ENCODE measurements around the gene CXorf38.

CXorf38 gene

GRCh38 chrX:40581336-40581920, 65.9 kb downstream of the CXorf38 start:
- no peak for DNase-seq (ENCODE audit: low read depth)
- H3K4me3 ChIP-seq (ENCODE audit: low read depth, low read length), result peak overlapping the region; percentile 75
- no peak for TF ChIP-seq CTCF (IDR thresholded peaks at IDR 0.05; ENCODE audit: control insufficient read depth, extremely low read depth, insufficient read depth)

- peak within 1 kb of the TSS; percentile 75 for H3K4me3 ChIP-seq (ENCODE audit: low read depth, low read length)
- no peak for TF ChIP-seq CTCF (IDR thresholded peaks at IDR 0.05; ENCODE audit: control insufficient read depth, extremely low read depth, insufficient read depth)
- peak; percentile 83 for DNase-seq (ENCODE audit: low read depth)
Measured at GRCh38 chrX:40580537-40581335, 66.6 kb downstream of the CXorf38 start, which contains the start of gene ATP6AP2. Gene ATP6AP2, plus strand, starts transcription at chrX:40580970. Its CDS starts 96 bp downstream, at chrX:40581066.

- peak overlapping the region; percentile 75 for H3K4me3 ChIP-seq (ENCODE audit: low read depth, low read length)
- TF ChIP-seq CTCF (IDR thresholded peaks at IDR 0.05; ENCODE audit: control insufficient read depth, extremely low read depth, insufficient read depth), result no peak
- DNase-seq (ENCODE audit: low read depth), result no peak
Measured at GRCh38 chrX:40579900-40580536, 67.3 kb downstream of the CXorf38 start.

- no peak for DNase-seq (ENCODE audit: low read depth)
- no peak overlapping the region for H3K4me3 ChIP-seq (ENCODE audit: low read depth, low read length)
- no peak for TF ChIP-seq CTCF (IDR thresholded peaks at IDR 0.05; ENCODE audit: control insufficient read depth, extremely low read depth, insufficient read depth)
Measured at GRCh38 chrX:40579141-40579540, 68.2 kb downstream of the CXorf38 start.

GRCh38 chrX:40578039-40578695, 69.2 kb downstream of the CXorf38 start:
- no peak overlapping the region for H3K4me3 ChIP-seq (ENCODE audit: low read depth, low read length)
- no peak for TF ChIP-seq CTCF (IDR thresholded peaks at IDR 0.05; ENCODE audit: control insufficient read depth, extremely low read depth, insufficient read depth)
- DNase-seq (ENCODE audit: low read depth), result no peak

Measured in LNCaP clone FGC (cell line).